Mesenchymal stem cell (in vitro differentiated cells and primary cell): Measurements from ENCODE around the gene SYT2.
"Not testable (repeated sequence)": the region's sequence is repeated elsewhere in the genome, so short reads cannot be mapped to it uniquely, and the experiment has no call there.

Source experiments
- DNase-seq: peaks from one replicate; pipeline ENCODE4 v3.0.0-alpha.2; 2013
- H2AFZ ChIP-seq: one replicate; pipeline ENCODE4 v1.6.1; 2013; ENCODE audit warnings: low read depth, mild to moderate bottlenecking, control low read depth, inconsistent platforms, low read length, moderate library complexity
- H2AK5ac ChIP-seq: 2 replicates; pipeline ENCODE4 v1.6.1; 2013; ENCODE audit warnings: low read length, moderate library complexity, mild to moderate bottlenecking, inconsistent platforms; ENCODE audit not compliant: severe bottlenecking
- H2BK120ac ChIP-seq: one replicate; pipeline ENCODE4 v1.6.1; 2013; ENCODE audit warnings: low read depth, mild to moderate bottlenecking, inconsistent platforms, low read length, moderate library complexity
- H2BK12ac ChIP-seq, 2 experiments: one replicate each; pipeline ENCODE4 v1.6.1; 2013; ENCODE audit warnings: inconsistent platforms in 2 of 2, low read length in 2 of 2, mild to moderate bottlenecking in 2 of 2, moderate library complexity in 2 of 2, control low read depth in 1 of 2
- H2BK15ac ChIP-seq: one replicate; pipeline ENCODE4 v1.6.1; 2013; ENCODE audit warnings: mild to moderate bottlenecking, low read depth, inconsistent platforms; ENCODE audit not compliant: poor library complexity, severe bottlenecking
- H2BK5ac ChIP-seq: 2 replicates; pipeline ENCODE4 v1.6.1; 2013; ENCODE audit warnings: low read depth, mild to moderate bottlenecking, low read length, control low read depth, inconsistent platforms; ENCODE audit not compliant: poor library complexity, severe bottlenecking
- H3K14ac ChIP-seq, 2 experiments: one replicate each; pipeline ENCODE4 v1.6.1; 2013; ENCODE audit warnings: inconsistent platforms in 2 of 2, low read length in 2 of 2, control low read depth in 1 of 2, mild to moderate bottlenecking in 1 of 2, moderate library complexity in 1 of 2
- H3K18ac ChIP-seq, 2 experiments: one replicate each; pipeline ENCODE4 v1.6.1; 2013; ENCODE audit warnings: inconsistent platforms in 2 of 2, low read length in 2 of 2, control low read depth in 1 of 2, low read depth in 1 of 2, mild to moderate bottlenecking in 1 of 2
- H3K23ac ChIP-seq, 2 experiments: one replicate each; pipeline ENCODE4 v1.6.1; 2013; ENCODE audit warnings: inconsistent platforms in 2 of 2, low read length in 2 of 2, mild to moderate bottlenecking in 2 of 2, moderate library complexity in 2 of 2, control low read depth in 1 of 2
- H3K27ac ChIP-seq: 2 replicates; pipeline ENCODE4 v1.5.1; 2013; ENCODE audit warnings: mild to moderate bottlenecking, moderate library complexity, low read length, control low read depth, inconsistent platforms; ENCODE audit not compliant: poor library complexity, severe bottlenecking
- H3K27me3 ChIP-seq, 2 experiments: 2 replicates each; pipeline versions ENCODE4 v1.6.1 to v1.7.0; 2013; ENCODE audit warnings: low read length in 2 of 2, mild to moderate bottlenecking in 2 of 2, moderate library complexity in 2 of 2, control low read depth in 1 of 2, inconsistent platforms in 1 of 2; ENCODE audit not compliant: control insufficient read depth in 1 of 2, insufficient read depth in 1 of 2
- H3K36me3 ChIP-seq, 2 experiments: 2 replicates each; pipeline versions ENCODE4 v1.6.1 to v1.7.0; 2013; ENCODE audit warnings: low read length in 2 of 2, control low read depth in 1 of 2, inconsistent platforms in 1 of 2, low read depth in 1 of 2, mild to moderate bottlenecking in 1 of 2; ENCODE audit not compliant: insufficient read depth in 2 of 2, control insufficient read depth in 1 of 2
- H3K4ac ChIP-seq, 2 experiments: one replicate each; pipeline ENCODE4 v1.6.1; 2013; ENCODE audit warnings: inconsistent platforms in 2 of 2, low read length in 2 of 2, mild to moderate bottlenecking in 2 of 2, moderate library complexity in 2 of 2, control low read depth in 1 of 2, low read depth in 1 of 2
- H3K4me1 ChIP-seq: 2 replicates; pipeline ENCODE4 v1.6.1; 2013; ENCODE audit warnings: low read depth, low read length, control low read depth; ENCODE audit not compliant: control insufficient read depth, insufficient read depth
- H3K4me2 ChIP-seq: 2 replicates; pipeline ENCODE4 v1.6.1; 2013; ENCODE audit warnings: low read length, mild to moderate bottlenecking, inconsistent platforms; ENCODE audit not compliant: poor library complexity, severe bottlenecking
- H3K4me3 ChIP-seq, 2 experiments: 2 replicates each; pipeline versions ENCODE4 v1.5.1 to v1.7.0; 2013; ENCODE audit warnings: low read length in 2 of 2, mild to moderate bottlenecking in 2 of 2, control low read depth in 1 of 2, low read depth in 1 of 2; ENCODE audit not compliant: insufficient read depth in 1 of 2
- H3K79me1 ChIP-seq: replicated peaks from 2 replicates; pipeline ENCODE4 v1.6.1; 2013; ENCODE audit warnings: mild to moderate bottlenecking, control low read depth, low read length, inconsistent platforms; ENCODE audit not compliant: poor library complexity, severe bottlenecking
- H3K9ac ChIP-seq: 2 replicates; pipeline ENCODE4 v1.7.0; 2013; ENCODE audit warnings: mild to moderate bottlenecking, low read length, moderate library complexity
- H3K9me3 ChIP-seq: 2 replicates; pipeline ENCODE4 v1.7.0; 2013; ENCODE audit warnings: mild to moderate bottlenecking, low read length; ENCODE audit not compliant: control insufficient read depth
- H4K8ac ChIP-seq: one replicate; pipeline ENCODE4 v1.6.1; 2013; ENCODE audit warnings: inconsistent platforms, mild to moderate bottlenecking, low read length, moderate library complexity
- H4K91ac ChIP-seq: one replicate; pipeline ENCODE4 v1.6.1; 2013; ENCODE audit warnings: mild to moderate bottlenecking, low read length, inconsistent platforms
- WGBS: methylation state at CpG from one replicate; pipeline ENCODE4 v1.1.7; 2013; ENCODE audit warnings: mixed read lengths; 5-methylcytosine and 5-hydroxymethylcytosine counted together

The SYT2 gene

DNA sequence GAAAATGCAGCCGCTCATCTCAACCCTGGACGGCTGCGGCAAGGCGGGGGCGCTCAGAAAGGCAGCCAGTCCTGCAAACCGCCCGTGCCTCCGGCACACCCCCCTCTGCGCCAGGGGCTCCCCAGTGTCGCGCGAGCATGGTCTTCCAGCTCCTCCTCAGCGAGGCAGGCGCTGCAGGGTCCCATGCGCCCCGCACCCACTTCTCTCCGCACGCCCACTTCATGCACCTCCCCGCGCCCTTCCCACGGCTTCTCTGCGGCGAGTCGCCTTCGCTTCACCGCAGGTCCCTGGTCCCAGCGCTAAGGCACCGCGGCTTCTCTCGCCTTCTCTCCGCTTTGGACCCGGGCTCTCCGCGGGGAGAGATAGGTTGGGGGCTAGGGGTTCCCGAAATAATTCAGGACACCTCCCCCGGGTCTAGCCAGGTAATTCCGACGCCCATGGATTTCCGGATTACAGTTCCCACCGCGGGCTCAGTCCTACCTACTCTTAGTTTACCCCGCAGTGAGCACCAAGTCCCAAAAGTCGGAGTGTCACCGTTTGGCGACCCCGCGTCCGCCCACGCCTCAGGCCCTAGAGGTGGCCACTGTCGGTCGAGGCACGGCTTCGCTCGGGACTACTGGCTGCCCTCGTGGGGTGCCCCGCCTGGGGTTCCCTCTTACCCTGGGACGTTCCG is 67.5 kb downstream of the SYT2 start:
- H2BK15ac ChIP-seq, result no peak overlapping the region
- no peak overlapping the region for H2BK120ac ChIP-seq
- H3K23ac ChIP-seq, result peak overlapping the region in 1 of 2 experiments; percentile 73
- H2BK5ac ChIP-seq, result no peak overlapping the region
- H4K8ac ChIP-seq, result no peak overlapping the region
- no peak overlapping the region for H3K27ac ChIP-seq
- no peak overlapping the region for H3K9ac ChIP-seq
- WGBS, result 2% methylated on average over 41 of the region's 58 CpGs
- no peak overlapping the region for H2AFZ ChIP-seq
- peak overlapping the region; percentile 67 for H3K4me2 ChIP-seq
- no peak overlapping the region for H2BK12ac ChIP-seq
- no peak overlapping the region for H3K4ac ChIP-seq
- H3K18ac ChIP-seq, result no peak overlapping the region
- H3K4me1 ChIP-seq, result peaks cover 26% of the 10 kb centered on the region
- no peaks in the 10 kb centered on the region for H3K9me3 ChIP-seq
- no peak overlapping the region for H4K91ac ChIP-seq
- no peak overlapping the region for H2AK5ac ChIP-seq
- H3K4me3 ChIP-seq, result no peak overlapping the region
- H3K27me3 ChIP-seq, result peaks cover 84 to 91% of the 10 kb centered on the region in 2 experiments
- no peak overlapping the region for H3K14ac ChIP-seq
- H3K79me1 ChIP-seq, result no peaks in the 10 kb centered on the region
- DNase-seq, result no peak
- no peaks in the 10 kb centered on the region for H3K36me3 ChIP-seq

DNA sequence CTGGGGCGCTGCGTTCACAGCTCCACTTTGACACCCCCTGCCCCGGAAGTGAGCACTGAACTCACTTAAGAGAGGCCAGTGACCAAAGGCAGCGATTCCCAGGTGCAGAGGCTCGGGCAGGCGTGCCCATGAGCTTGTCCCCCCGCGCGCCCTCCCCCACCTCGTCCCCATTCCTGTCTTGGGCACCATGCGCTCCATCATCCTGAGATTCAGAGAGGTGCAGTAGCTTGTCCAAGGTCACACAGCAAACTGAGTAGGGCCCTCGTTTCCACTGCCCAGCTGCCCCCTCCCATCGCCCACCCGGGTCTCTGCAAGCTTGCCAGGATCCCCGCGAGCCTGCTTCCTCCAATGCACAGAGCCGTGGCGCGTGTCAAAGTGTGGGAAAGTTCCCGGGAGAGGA is 68.0 kb downstream of the SYT2 start:
- 37% methylated on average over 13 of the region's 20 CpGs for WGBS

DNA sequence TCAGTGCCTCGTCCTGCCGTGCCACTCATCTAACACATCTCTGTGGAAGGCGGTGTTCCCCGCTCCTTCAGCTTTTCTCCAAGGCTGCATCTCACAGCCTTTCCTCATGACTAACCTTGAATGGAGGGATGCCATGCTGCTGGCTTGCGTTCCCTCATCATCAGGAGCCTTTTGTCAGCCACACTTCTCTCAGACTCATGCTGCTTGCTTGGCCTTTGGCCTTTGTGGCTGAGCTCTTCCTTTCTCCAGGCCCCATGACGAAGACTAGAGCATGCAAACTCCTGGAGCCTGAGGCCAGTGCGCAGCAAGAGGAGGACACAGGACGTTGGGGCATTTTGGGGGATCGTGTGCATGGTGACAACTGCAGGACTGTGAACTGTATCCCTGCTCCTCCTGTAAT is 70.8 kb downstream of the SYT2 start:
- Histone ChIP-seq H2BK5ac (no peak overlapping the region), H3K36me3 (no peaks in the 10 kb centered on the region), H3K4me2 (no peak overlapping the region), H3K79me1 (no peaks in the 10 kb centered on the region), H3K27me3 (peaks cover 73 to 89% of the 10 kb centered on the region in 2 experiments), H3K14ac (peak overlapping the region in 1 of 2 experiments; percentile 7), H2BK15ac (no peak overlapping the region), H3K18ac (no peak overlapping the region), H3K9me3 (no peaks in the 10 kb centered on the region), H3K4me1 (peaks cover 25% of the 10 kb centered on the region), H4K91ac (no peak overlapping the region), H2AK5ac (no peak overlapping the region), H2BK12ac (no peak overlapping the region), H4K8ac (no peak overlapping the region), H2BK120ac (no peak overlapping the region), H3K9ac (no peak overlapping the region), H3K23ac (no peak overlapping the region), H3K4ac (no peak overlapping the region), H3K27ac (no peak overlapping the region), H3K4me3 (no peak overlapping the region), H2AFZ (no peak overlapping the region)
- DNase-seq, result peak; percentile 86
- 62% methylated on average over 9 of the region's 9 CpGs for WGBS

More for the DNA sequence above, 68.0 kb downstream of the SYT2 start:
- H2BK120ac ChIP-seq, result no peak overlapping the region
- no peak overlapping the region for H3K27ac ChIP-seq
- H3K14ac ChIP-seq, result no peak overlapping the region
- no peaks in the 10 kb centered on the region for H3K9me3 ChIP-seq
- H2BK12ac ChIP-seq, result no peak overlapping the region
- no peaks in the 10 kb centered on the region for H3K36me3 ChIP-seq
- no peak overlapping the region for H3K23ac ChIP-seq
- H2AK5ac ChIP-seq, result no peak overlapping the region
- no peak overlapping the region for H3K18ac ChIP-seq
- no peak overlapping the region for H4K91ac ChIP-seq
- H2AFZ ChIP-seq, result no peak overlapping the region
- no peak overlapping the region for H3K4me3 ChIP-seq
- no peaks in the 10 kb centered on the region for H3K79me1 ChIP-seq
- no peak overlapping the region for H3K4ac ChIP-seq
- H2BK15ac ChIP-seq, result no peak overlapping the region
- H3K4me2 ChIP-seq, result no peak overlapping the region
- H3K4me1 ChIP-seq, result peaks cover 26% of the 10 kb centered on the region
- H3K9ac ChIP-seq, result no peak overlapping the region
- DNase-seq, result no peak
- no peak overlapping the region for H4K8ac ChIP-seq
- H2BK5ac ChIP-seq, result no peak overlapping the region
- H3K27me3 ChIP-seq, result peaks cover 83 to 90% of the 10 kb centered on the region in 2 experiments

DNA sequence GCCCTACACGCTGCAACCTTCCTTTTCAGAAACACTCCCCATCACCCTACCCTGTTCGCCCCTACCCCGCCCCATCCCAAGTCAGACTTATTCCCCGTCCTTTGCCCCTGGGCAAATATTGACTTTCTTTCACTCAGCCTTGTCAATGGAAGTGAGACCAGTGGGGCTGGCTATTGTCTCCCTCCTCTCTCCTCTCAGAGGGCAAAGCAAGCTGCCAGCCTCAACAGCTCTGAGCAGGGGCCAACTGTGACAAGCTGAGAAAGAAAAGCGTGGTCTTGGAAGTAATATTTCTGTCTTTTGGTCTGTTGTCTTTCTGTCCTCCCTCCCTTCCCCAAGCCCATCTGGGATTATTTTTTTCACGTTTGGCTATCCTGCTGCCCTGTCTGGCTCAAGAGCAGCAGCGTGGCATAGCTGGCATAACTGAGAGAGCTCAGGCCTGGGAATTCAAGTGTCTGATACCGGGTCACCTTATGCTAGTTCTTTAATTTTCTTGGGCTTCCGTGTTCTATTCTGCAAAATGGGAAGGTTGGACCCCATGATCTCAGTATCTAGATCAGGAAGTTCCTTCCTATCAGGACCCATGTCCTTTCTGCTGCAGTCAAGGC is 71.5 kb downstream of the SYT2 start:
- not testable (repeated sequence) for DNase-seq, H3K79me1 ChIP-seq, H2BK15ac ChIP-seq, H3K36me3 ChIP-seq, H2BK12ac ChIP-seq, H2AFZ ChIP-seq, H3K4me2 ChIP-seq, H3K23ac ChIP-seq, H4K91ac ChIP-seq, H3K18ac ChIP-seq, H3K9me3 ChIP-seq, H3K4me3 ChIP-seq, H2AK5ac ChIP-seq, H3K4ac ChIP-seq, H2BK5ac ChIP-seq, H2BK120ac ChIP-seq, H3K14ac ChIP-seq, H3K9ac ChIP-seq, H4K8ac ChIP-seq, H3K27ac ChIP-seq
- Histone ChIP-seq H3K4me1 (peaks cover 18% of the 10 kb centered on the region), H3K27me3 (peaks cover 66 to 85% of the 10 kb centered on the region in 2 experiments)
- 70% methylated on average over 9 of the region's 9 CpGs for WGBS
